ENCODE measurements around the gene CLTC.

CLTC gene

DNA sequence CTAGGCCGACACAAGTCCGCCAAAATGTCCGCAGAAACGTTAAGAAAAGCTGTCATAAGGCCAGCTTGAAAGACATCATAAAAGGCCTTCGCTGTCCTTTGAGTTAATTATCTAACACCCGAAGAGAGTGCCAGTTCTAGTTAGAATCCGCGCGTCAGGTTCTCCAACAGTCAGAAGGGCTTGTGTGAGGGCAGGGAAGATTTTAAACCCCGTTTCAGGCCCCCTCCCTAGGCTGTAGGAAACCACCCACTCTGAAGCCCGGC is 729 bp upstream of the CLTC start:
- peaks cover 19% of the 10 kb centered on the region for H3K4me1 ChIP-seq (ENCODE audit: control insufficient read depth, insufficient read depth, low read length)
- H3K27ac ChIP-seq (ENCODE audit: insufficient read depth, low read depth, low read length, poor library complexity, severe bottlenecking) = peak overlapping the region; percentile 98
- peak overlapping the region; percentile 81 for H3K4me3 ChIP-seq (ENCODE audit: insufficient read depth, low read depth, low read length)
- H3K36me3 ChIP-seq (ENCODE audit: control insufficient read depth, insufficient read depth, low read length) = no peaks in the 10 kb centered on the region
- H3K27me3 ChIP-seq (ENCODE audit: control insufficient read depth, insufficient read depth, low read length, poor library complexity, severe bottlenecking) = no peaks in the 10 kb centered on the region
- WGBS, 2 experiments = 0 to 1% methylated on average over 11 of the region's 11 CpGs
- H3K9me3 ChIP-seq (ENCODE audit: control insufficient read depth, low read length) = no peaks in the 10 kb centered on the region

DNA sequence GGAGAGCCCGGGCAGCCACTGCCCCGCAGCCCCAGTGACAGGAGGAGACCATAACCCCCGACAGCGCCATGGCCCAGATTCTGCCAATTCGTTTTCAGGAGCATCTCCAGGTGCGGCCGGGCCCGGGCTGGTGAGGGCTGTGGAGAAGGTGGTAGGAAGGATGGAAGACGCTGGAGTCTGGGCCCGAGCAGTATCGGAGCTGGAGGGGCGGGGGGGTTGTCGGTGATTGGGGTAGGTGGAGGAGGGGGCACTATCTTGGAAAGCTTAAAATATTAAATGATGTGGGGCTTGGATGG is 317 bp downstream of the CLTC start:
- no peaks in the 10 kb centered on the region for H3K27me3 ChIP-seq (ENCODE audit: control insufficient read depth, insufficient read depth, low read length, poor library complexity, severe bottlenecking)
- peak overlapping the region; percentile 98 for H3K27ac ChIP-seq (ENCODE audit: insufficient read depth, low read depth, low read length, poor library complexity, severe bottlenecking)
- no peaks in the 10 kb centered on the region for H3K36me3 ChIP-seq (ENCODE audit: control insufficient read depth, insufficient read depth, low read length)
- peak overlapping the region; percentile 81 for H3K4me3 ChIP-seq (ENCODE audit: insufficient read depth, low read depth, low read length)
- peaks cover 19% of the 10 kb centered on the region for H3K4me1 ChIP-seq (ENCODE audit: control insufficient read depth, insufficient read depth, low read length)
- H3K9me3 ChIP-seq (ENCODE audit: control insufficient read depth, low read length) = no peaks in the 10 kb centered on the region
- WGBS, 2 experiments = 0% methylated on average over 13 of the region's 13 CpGs

DNA sequence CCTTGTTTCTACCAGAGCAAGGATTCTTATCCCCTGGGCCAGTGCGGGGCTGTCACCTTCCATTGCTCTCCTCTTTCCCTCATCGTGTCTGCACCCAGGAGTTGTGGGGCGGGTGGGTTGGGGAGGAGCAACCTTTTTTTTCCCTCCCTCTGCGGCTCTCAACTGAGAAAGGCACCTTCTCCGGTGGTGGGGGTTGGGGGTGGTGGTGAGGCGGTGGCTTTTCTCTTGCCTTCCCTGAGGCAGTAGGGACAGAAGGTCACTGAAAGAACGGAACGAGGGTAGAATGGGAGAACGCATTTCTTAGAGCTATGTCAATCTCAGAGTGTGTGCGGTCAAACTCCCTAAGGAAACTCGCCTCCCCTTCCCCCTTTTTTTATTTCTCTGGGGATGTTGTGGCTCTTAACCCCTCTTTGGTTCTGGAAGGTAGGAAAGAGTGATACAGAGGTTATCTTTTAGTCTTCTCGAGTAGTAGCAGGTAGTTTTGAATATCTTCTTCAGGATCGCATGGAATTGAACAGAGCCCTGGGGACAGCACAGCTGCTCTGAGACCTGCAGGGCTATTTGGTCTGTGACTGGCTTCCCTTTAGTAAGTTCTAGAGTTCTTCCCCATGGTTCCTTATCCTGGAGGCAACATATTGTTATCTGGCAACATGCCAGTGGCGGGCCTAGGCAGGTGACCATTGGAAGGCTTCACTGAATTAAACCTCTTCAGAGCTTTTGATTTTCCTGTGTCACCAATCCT is 994 bp downstream of the CLTC start:
- 2 to 5% methylated on average over 9 to 14 of the region's 14 CpGs for WGBS, 2 experiments
- Histone ChIP-seq H3K4me1 (ENCODE audit: control insufficient read depth, insufficient read depth, low read length) (peaks cover 19% of the 10 kb centered on the region), H3K36me3 (ENCODE audit: control insufficient read depth, insufficient read depth, low read length) (no peaks in the 10 kb centered on the region)

DNA sequence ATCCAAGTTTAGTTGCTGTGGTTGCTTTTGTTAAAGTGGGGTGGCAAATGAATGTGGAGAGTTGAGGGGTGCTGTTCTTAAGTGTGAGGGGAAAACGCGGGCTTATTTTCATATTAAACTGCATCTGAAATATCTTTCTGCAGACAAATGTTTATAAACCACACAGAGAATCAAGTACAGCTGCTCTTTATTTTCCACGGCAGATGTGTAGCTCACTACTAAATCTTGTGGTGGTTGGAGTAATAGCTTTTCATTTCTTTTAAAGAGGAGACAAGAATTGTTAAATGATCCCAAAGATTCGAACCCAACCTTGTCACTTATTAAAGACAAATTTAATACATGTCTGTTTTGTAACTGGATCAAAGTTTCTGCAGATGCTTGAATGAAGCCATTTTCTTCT is 2.1 kb downstream of the CLTC start:
- Histone ChIP-seq H3K27me3 (ENCODE audit: control insufficient read depth, insufficient read depth, low read length, poor library complexity, severe bottlenecking) (no peaks in the 10 kb centered on the region), H3K4me3 (ENCODE audit: insufficient read depth, low read depth, low read length) (peak overlapping the region; percentile 81), H3K27ac (ENCODE audit: insufficient read depth, low read depth, low read length, poor library complexity, severe bottlenecking) (no peak overlapping the region), H3K4me1 (ENCODE audit: control insufficient read depth, insufficient read depth, low read length) (peaks cover 19% of the 10 kb centered on the region), H3K9me3 (ENCODE audit: control insufficient read depth, low read length) (no peaks in the 10 kb centered on the region), H3K36me3 (ENCODE audit: control insufficient read depth, insufficient read depth, low read length) (no peaks in the 10 kb centered on the region)
- 78 to 87% methylated on average over 1 to 4 of the region's 4 CpGs for WGBS, 2 experiments

More for the DNA sequence above, 994 bp downstream of the CLTC start:
- peak overlapping the region; percentile 81 for H3K4me3 ChIP-seq (ENCODE audit: insufficient read depth, low read depth, low read length)
- H3K9me3 ChIP-seq (ENCODE audit: control insufficient read depth, low read length) = no peaks in the 10 kb centered on the region
- H3K27ac ChIP-seq (ENCODE audit: insufficient read depth, low read depth, low read length, poor library complexity, severe bottlenecking) = peak overlapping the region; percentile 53
- no peaks in the 10 kb centered on the region for H3K27me3 ChIP-seq (ENCODE audit: control insufficient read depth, insufficient read depth, low read length, poor library complexity, severe bottlenecking)

DNA sequence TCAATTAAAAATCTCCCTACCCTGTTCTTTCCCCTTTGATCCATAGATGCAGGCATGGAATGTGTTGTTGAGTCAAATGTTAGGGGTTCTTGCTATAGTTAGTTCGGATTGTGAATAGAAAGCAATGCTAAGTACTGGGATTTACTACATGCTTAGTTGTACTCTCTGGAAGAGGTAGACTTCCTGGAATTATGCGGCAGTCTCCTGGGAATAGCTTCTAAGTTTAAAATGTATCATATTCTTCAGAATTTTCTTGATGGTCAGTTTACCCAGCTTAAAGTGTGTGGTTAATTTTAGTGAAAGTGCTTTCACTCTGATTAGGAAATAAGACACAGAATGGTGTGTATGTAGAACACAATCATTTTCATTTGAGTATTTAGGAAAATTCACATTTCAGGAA is 3.5 kb downstream of the CLTC start:
- H3K27me3 ChIP-seq (ENCODE audit: control insufficient read depth, insufficient read depth, low read length, poor library complexity, severe bottlenecking) = no peaks in the 10 kb centered on the region
- peaks cover 19% of the 10 kb centered on the region for H3K4me1 ChIP-seq (ENCODE audit: control insufficient read depth, insufficient read depth, low read length)
- H3K27ac ChIP-seq (ENCODE audit: insufficient read depth, low read depth, low read length, poor library complexity, severe bottlenecking) = no peak overlapping the region
- H3K36me3 ChIP-seq (ENCODE audit: control insufficient read depth, insufficient read depth, low read length) = no peaks in the 10 kb centered on the region
- 86 to 91% methylated on average over 2 of the region's 2 CpGs for WGBS, 2 experiments
- H3K9me3 ChIP-seq (ENCODE audit: control insufficient read depth, low read length) = no peaks in the 10 kb centered on the region
- H3K4me3 ChIP-seq (ENCODE audit: insufficient read depth, low read depth, low read length) = no peak overlapping the region

DNA sequence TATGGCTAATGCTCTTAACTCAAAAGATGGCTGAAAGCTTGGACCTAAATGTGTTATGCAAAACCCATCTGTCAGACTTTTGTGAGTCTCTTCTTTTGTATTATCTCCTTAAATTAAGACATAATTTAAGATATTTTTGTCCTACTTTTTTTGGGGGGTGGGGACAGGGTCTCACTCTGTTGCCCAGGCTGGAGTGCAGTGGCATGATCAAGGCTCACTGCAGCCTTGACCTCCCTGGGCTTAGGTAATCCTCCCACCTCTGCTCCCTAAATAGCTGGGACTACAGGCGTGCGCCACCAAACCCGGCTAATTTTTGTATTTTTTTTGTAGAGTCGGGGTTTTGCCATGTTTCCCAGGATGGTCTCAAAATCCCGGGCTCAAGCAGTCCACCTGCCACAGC is 7.1 kb downstream of the CLTC start:
- no peak overlapping the region for H3K27ac ChIP-seq (ENCODE audit: insufficient read depth, low read depth, low read length, poor library complexity, severe bottlenecking)
- H3K4me3 ChIP-seq (ENCODE audit: insufficient read depth, low read depth, low read length) = no peak overlapping the region
- peaks cover 9% of the 10 kb centered on the region for H3K4me1 ChIP-seq (ENCODE audit: control insufficient read depth, insufficient read depth, low read length)
- 93 to 94% methylated on average over 5 of the region's 5 CpGs for WGBS, 2 experiments
- H3K9me3 ChIP-seq (ENCODE audit: control insufficient read depth, low read length) = no peaks in the 10 kb centered on the region
- no peaks in the 10 kb centered on the region for H3K36me3 ChIP-seq (ENCODE audit: control insufficient read depth, insufficient read depth, low read length)
- no peaks in the 10 kb centered on the region for H3K27me3 ChIP-seq (ENCODE audit: control insufficient read depth, insufficient read depth, low read length, poor library complexity, severe bottlenecking)

DNA sequence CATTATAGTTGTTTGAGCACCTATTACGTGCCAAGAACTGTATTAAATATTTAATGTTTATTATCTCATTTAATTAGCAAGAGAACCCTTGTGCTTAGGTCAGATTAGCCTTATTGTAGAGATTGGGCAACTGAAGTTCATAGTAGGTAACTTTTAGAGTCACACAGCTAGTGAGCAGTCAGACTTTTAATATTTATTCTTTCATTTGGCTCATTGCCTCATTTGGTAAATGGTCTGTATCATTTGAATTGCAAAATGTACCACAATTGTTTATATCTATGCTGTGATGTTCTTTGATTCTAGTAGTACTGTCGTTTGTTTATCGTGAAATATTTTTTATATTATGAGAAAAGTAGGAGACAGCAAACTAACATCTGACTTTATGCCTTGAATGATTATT is 7.6 kb downstream of the CLTC start:
- Histone ChIP-seq H3K36me3 (ENCODE audit: control insufficient read depth, insufficient read depth, low read length) (no peaks in the 10 kb centered on the region), H3K27ac (ENCODE audit: insufficient read depth, low read depth, low read length, poor library complexity, severe bottlenecking) (no peak overlapping the region), H3K9me3 (ENCODE audit: control insufficient read depth, low read length) (no peaks in the 10 kb centered on the region), H3K4me1 (ENCODE audit: control insufficient read depth, insufficient read depth, low read length) (peaks cover 6% of the 10 kb centered on the region), H3K4me3 (ENCODE audit: insufficient read depth, low read depth, low read length) (no peak overlapping the region), H3K27me3 (ENCODE audit: control insufficient read depth, insufficient read depth, low read length, poor library complexity, severe bottlenecking) (no peaks in the 10 kb centered on the region)
- WGBS, 2 experiments = 80 to 100% methylated on average over 2 to 3 of the region's 3 CpGs

DNA sequence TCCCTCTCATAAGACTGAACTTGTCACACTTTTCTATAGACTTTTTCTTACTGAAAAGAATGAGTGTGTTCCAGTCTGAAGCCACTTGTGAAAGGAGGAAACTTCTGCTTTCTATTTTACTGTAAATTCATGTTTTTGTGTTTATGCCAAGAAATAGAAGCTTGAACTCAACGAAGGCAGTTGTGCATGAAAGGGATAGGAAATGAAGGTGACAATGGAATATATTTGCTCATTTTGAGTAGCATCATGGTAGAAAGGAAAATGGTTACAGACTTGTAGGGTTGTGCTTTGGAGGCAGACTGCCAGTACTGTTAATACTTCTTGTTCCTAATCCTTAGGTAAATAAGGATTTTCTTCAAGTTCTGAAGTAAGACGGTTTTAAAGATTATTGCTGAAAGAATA is 8.1 kb downstream of the CLTC start:
- Histone ChIP-seq H3K9me3 (ENCODE audit: control insufficient read depth, low read length) (no peaks in the 10 kb centered on the region), H3K4me1 (ENCODE audit: control insufficient read depth, insufficient read depth, low read length) (peaks cover under 1% of the 10 kb centered on the region), H3K27me3 (ENCODE audit: control insufficient read depth, insufficient read depth, low read length, poor library complexity, severe bottlenecking) (no peaks in the 10 kb centered on the region), H3K4me3 (ENCODE audit: insufficient read depth, low read depth, low read length) (no peak overlapping the region), H3K27ac (ENCODE audit: insufficient read depth, low read depth, low read length, poor library complexity, severe bottlenecking) (no peak overlapping the region), H3K36me3 (ENCODE audit: control insufficient read depth, insufficient read depth, low read length) (no peaks in the 10 kb centered on the region)
- WGBS, 2 experiments = 96 to 99% methylated on average over 2 of the region's 2 CpGs

DNA sequence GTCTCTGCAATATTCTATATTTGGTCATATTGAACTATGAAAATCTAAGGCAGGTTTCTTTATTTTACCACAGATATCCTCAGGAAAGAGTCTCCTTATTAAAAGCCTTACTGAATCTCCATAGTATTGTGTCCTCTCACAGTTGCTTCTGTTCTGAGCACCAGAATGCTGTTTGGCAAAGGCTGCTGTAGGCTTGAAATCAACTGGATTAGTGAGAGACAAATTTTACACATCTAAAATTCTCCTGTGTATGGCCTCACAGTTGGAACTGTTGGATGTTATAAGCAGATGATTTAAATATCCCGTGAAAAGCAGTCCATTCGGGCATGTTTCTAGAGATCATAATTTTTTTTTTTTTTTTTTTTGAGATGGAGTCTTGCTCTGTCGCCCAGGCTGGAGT is 9.5 kb downstream of the CLTC start:
- no peaks in the 10 kb centered on the region for H3K9me3 ChIP-seq (ENCODE audit: control insufficient read depth, low read length)
- no peaks in the 10 kb centered on the region for H3K27me3 ChIP-seq (ENCODE audit: control insufficient read depth, insufficient read depth, low read length, poor library complexity, severe bottlenecking)
- no peak overlapping the region for H3K27ac ChIP-seq (ENCODE audit: insufficient read depth, low read depth, low read length, poor library complexity, severe bottlenecking)
- H3K36me3 ChIP-seq (ENCODE audit: control insufficient read depth, insufficient read depth, low read length) = no peaks in the 10 kb centered on the region
- WGBS, 2 experiments = 95 to 98% methylated on average over 3 of the region's 3 CpGs
- no peak overlapping the region for H3K4me3 ChIP-seq (ENCODE audit: insufficient read depth, low read depth, low read length)
- H3K4me1 ChIP-seq (ENCODE audit: control insufficient read depth, insufficient read depth, low read length) = no peaks in the 10 kb centered on the region

DNA sequence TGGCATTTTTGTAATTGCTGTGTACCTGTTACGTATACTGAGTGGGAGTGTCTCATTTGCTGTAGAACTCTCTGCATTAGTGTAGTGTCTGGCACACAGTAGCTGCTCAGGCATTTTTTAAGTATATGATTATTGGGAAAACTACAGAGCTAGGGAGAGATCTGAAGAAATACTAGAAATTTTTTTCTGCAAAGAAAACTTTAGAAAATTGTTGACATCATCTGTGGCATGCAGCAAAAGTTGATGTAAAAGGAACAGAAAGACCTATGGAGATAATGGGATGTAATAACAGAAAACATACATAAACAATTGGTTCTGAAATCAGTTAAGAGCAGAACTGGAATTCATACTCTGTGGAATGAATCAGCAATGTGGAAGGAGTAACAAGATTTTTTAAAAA is 11.6 kb downstream of the CLTC start:
- H3K9me3 ChIP-seq (ENCODE audit: control insufficient read depth, low read length) = no peaks in the 10 kb centered on the region

DNA sequence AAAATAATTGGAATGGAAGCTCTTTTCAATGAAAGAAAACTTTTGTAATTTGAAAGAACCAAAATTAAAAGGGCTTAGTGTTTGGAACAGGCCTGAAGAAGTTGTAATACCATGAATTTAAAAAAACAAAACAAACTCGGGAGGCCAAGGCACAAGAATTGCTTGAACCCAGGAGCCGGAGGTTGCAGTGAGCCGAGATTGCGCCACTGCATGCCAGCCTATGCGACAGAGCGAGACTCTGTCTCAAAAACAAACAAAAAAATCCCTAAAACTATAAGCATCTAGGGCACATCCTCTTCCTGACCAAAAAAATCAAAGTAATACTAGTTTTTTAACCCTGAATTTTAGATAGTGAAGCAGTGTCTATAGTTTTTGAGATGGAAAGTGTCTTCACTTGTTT is 12.7 kb downstream of the CLTC start:
- H3K4me3 ChIP-seq (ENCODE audit: insufficient read depth, low read depth, low read length) = no peak overlapping the region
- 93 to 96% methylated on average over 6 of the region's 6 CpGs for WGBS, 2 experiments
- H3K27ac ChIP-seq (ENCODE audit: insufficient read depth, low read depth, low read length, poor library complexity, severe bottlenecking) = no peak overlapping the region
- no peaks in the 10 kb centered on the region for H3K4me1 ChIP-seq (ENCODE audit: control insufficient read depth, insufficient read depth, low read length)
- no peaks in the 10 kb centered on the region for H3K9me3 ChIP-seq (ENCODE audit: control insufficient read depth, low read length)
- H3K27me3 ChIP-seq (ENCODE audit: control insufficient read depth, insufficient read depth, low read length, poor library complexity, severe bottlenecking) = no peaks in the 10 kb centered on the region
- H3K36me3 ChIP-seq (ENCODE audit: control insufficient read depth, insufficient read depth, low read length) = no peaks in the 10 kb centered on the region

More for the DNA sequence above, 11.6 kb downstream of the CLTC start:
- Histone ChIP-seq H3K36me3 (ENCODE audit: control insufficient read depth, insufficient read depth, low read length) (no peaks in the 10 kb centered on the region), H3K4me1 (ENCODE audit: control insufficient read depth, insufficient read depth, low read length) (no peaks in the 10 kb centered on the region), H3K4me3 (ENCODE audit: insufficient read depth, low read depth, low read length) (no peak overlapping the region), H3K27me3 (ENCODE audit: control insufficient read depth, insufficient read depth, low read length, poor library complexity, severe bottlenecking) (no peaks in the 10 kb centered on the region), H3K27ac (ENCODE audit: insufficient read depth, low read depth, low read length, poor library complexity, severe bottlenecking) (no peak overlapping the region)
- WGBS, 2 experiments = 87 to 100% methylated on average over 1 of the region's 1 CpG
